Measurements from ENCODE around the gene EFHC2.

GRCh38 chrX:44319550-44319949 lies 23.9 kb downstream of the EFHC2 start:
- no peak for TF ChIP-seq CTCF (IDR thresholded peaks at IDR 0.05)
- no peak for TF ChIP-seq POLR2A (IDR thresholded peaks at IDR 0.05)

Data from thyroid gland (tissue), 4 donors.